Ovary (tissue), 9 donors: Measurements from ENCODE around the gene MAJIN. TPM values are rescaled to one million over a fixed set of nuclear protein-coding genes. Genes with fewer than 3 reads are reported as not detected.

Source experiments
- DNase-seq, 5 donors: peaks; one replicate each; pipeline ENCODE4 v3.0.0-alpha.2; 2019 to 2020
- H3K27ac ChIP-seq, 2 donors: fragments of 200-600 bp; one replicate each; pipeline versions ENCODE4 v1.5.1 to v1.8.0; 2019 to 2022
- H3K27me3 ChIP-seq: fragments of 200-600 bp; one replicate; pipeline ENCODE4 v1.8.0; 2022
- H3K36me3 ChIP-seq: fragments of 200-600 bp; sonication (generic); one replicate; pipeline ENCODE4 v1.5.1; 2019
- H3K4me1 ChIP-seq: one replicate; pipeline ENCODE4 v1.8.1; 2013; ENCODE audit warnings: mild to moderate bottlenecking, moderate library complexity; ENCODE audit not compliant: insufficient read depth
- H3K4me3 ChIP-seq: fragments of 200-600 bp; sonication (generic); one replicate; pipeline ENCODE4 v1.5.1; 2017
- H3K9me3 ChIP-seq, 2 donors: fragments of 200-600 bp in 1 of 2; sonication (generic) in 1 of 2; one replicate each; pipeline versions ENCODE4 v1.5.1 to v1.8.1; 2013 to 2019; ENCODE audit warnings: mild to moderate bottlenecking in 1 of 2, moderate library complexity in 1 of 2
- CTCF ChIP-seq, 3 donors: fragments of 450-650 bp in 2 of 3; fragments of 200-600 bp in 1 of 3; IDR thresholded peaks; one replicate each; pipeline versions ENCODE4 v1.5.1 to v1.8.0; 2016 to 2022; ENCODE audit warnings: antibody characterized with exemption in 3 of 3, mild to moderate bottlenecking in 1 of 3
- EP300 ChIP-seq: sonication (generic); formaldehyde crosslinking; IDR thresholded peaks from one replicate; pipeline ENCODE4 v1.6.1; 2017; ENCODE audit warnings: antibody characterized with exemption
- POLR2A ChIP-seq: fragments of 450-650 bp; IDR thresholded peaks from one replicate; pipeline ENCODE4 v1.6.1; 2017; ENCODE audit warnings: antibody characterized with exemption, mild to moderate bottlenecking, moderate library complexity
- WGBS, 3 donors: extraction: QIAGEN DNeasy Blood & Tissue Kit in 1 of 3; methylation state at CpG; one replicate each; pipeline versions ENCODE4 v1.1.5 to v1.1.7; 2013 to 2017; 5-methylcytosine and 5-hydroxymethylcytosine counted together
- intact Hi-C, 4 donors: fragments of 100-400 bp; cut with DNase I; formaldehyde crosslinking; loops; one replicate each; pipeline versions ENCODE4 v1.11.0 to v1.15.1; 2022 to 2023
- polyA plus RNA-seq, 2 donors: library from polyadenylated mRNA; stranded (reverse); fragments of 200-250 nt in 1 of 2; fragments of 350-450 nt in 1 of 2; fragmentation: Illumina TruSeq in 1 of 2; extraction: RNeasy Lipid Tissue Mini Kit (QIAGEN cat#74804) in 1 of 2; gene quantifications; one replicate each; pipeline ENCODE4 v1.2.3, GENCODE V29; 2013 to 2014
- total RNA-seq, 7 donors: library from RNA; depleted of rRNA in 2 of 7; stranded (reverse); fragments of >200 nt in 2 of 7; fragmentation: NEBNext Ultra II Directional in 3 of 7; extraction: Animal tissue kit (Norgen Biotek cat#: 25700) in 3 of 7; gene quantifications; one replicate each; pipeline versions ENCODE4 v1.1.0 to v1.2.4, GENCODE V29; 2016 to 2023
- donor health status: DM: no; HTN: no; CAD: no; lungs with moderate emphysema.
- donor health status: DM: no; HTN: no; CAD: no.
- donor health status: Bipolar disorder and iron deficiency.
- donor health status: DM: yes; HTN: yes; CAD: no.
- donor health status: DM: no; HTN: no; CAD: no.
- donor health status: DM: yes; HTN: yes; CAD: no.

Gene MAJIN
- total and polyA plus RNA-seq, 9 donors = 0.46 TPM; not detected in 8

- intact Hi-C loops = loop anchor here in 1 of 4 donors (10.0 kb wide), 1 partner anchor 204 kb away; the partner anchor contains the start of genes TM7SF2 and ZNHIT2
- H3K36me3 ChIP-seq = no peaks in the 10 kb centered on the region
Measured at GRCh38 chr11:64910451-64911093, 61.3 kb downstream of the MAJIN start.

GRCh38 chr11:64909653-64910343 lies 62.1 kb downstream of the MAJIN start:
- no peak overlapping the region for H3K4me3 ChIP-seq
- no peaks in the 10 kb centered on the region for H3K9me3 ChIP-seq
- TF ChIP-seq EP300 (no peak), CTCF (IDR thresholded peaks at IDR 0.05) (no peak)
- H3K27me3 ChIP-seq = no peaks in the 10 kb centered on the region
- H3K27ac ChIP-seq = no peak overlapping the region
- intact Hi-C loops = loop anchor here in 1 of 4 donors (10.0 kb wide), 1 partner anchor 205 kb away; the partner anchor contains the start of genes TM7SF2 and ZNHIT2
- H3K4me1 ChIP-seq = no peaks in the 10 kb centered on the region
- no peaks in the 10 kb centered on the region for H3K36me3 ChIP-seq
- 84 to 88% (median 85%) methylated on average over 32 to 39 of the region's 39 CpGs for WGBS, 3 donors
- DNase-seq = no peak

More at GRCh38 chr11:64910451-64911093, 61.3 kb downstream of the MAJIN start:
- no peaks in the 10 kb centered on the region for H3K4me1 ChIP-seq
- TF ChIP-seq EP300 = no peak
- TF ChIP-seq POLR2A = no peak
- no peak for TF ChIP-seq CTCF (IDR thresholded peaks at IDR 0.05)
- H3K9me3 ChIP-seq = no peaks in the 10 kb centered on the region
- H3K27me3 ChIP-seq = no peaks in the 10 kb centered on the region
- no peak for DNase-seq
- WGBS, 3 donors = 91 to 94% (median 92%) methylated on average over 22 to 27 of the region's 27 CpGs
- no peak overlapping the region for H3K4me3 ChIP-seq
- H3K27ac ChIP-seq = no peak overlapping the region

- TF ChIP-seq POLR2A = no peak
- TF ChIP-seq CTCF (IDR thresholded peaks at IDR 0.05) = no peak
- TF ChIP-seq EP300 = no peak
- H3K27me3 ChIP-seq = no peaks in the 10 kb centered on the region
- no peaks in the 10 kb centered on the region for H3K4me1 ChIP-seq
- no peaks in the 10 kb centered on the region for H3K9me3 ChIP-seq
- no peak for DNase-seq
- no peaks in the 10 kb centered on the region for H3K36me3 ChIP-seq
- no peak overlapping the region for H3K27ac ChIP-seq
- no peak overlapping the region for H3K4me3 ChIP-seq
- intact Hi-C loops = no loop called here
- WGBS, 3 donors = 84% methylated on average over 10 to 11 of the region's 11 CpGs
Measured at GRCh38 chr11:64908766-64909165, 63.1 kb downstream of the MAJIN start.

- intact Hi-C loops = no loop called here
- Histone ChIP-seq H3K36me3 (no peaks in the 10 kb centered on the region), H3K9me3 (no peaks in the 10 kb centered on the region), H3K27me3 (no peaks in the 10 kb centered on the region), H3K4me3 (no peak overlapping the region), H3K4me1 (no peaks in the 10 kb centered on the region), H3K27ac (no peak overlapping the region)
- 91 to 97% (median 93%) methylated on average over 13 of the region's 13 CpGs for WGBS, 3 donors
- no peak for DNase-seq
- no peak for TF ChIP-seq CTCF (IDR thresholded peaks at IDR 0.05)
- TF ChIP-seq EP300 = no peak
- TF ChIP-seq POLR2A = no peak
Measured at GRCh38 chr11:64906314-64906635, 65.6 kb downstream of the MAJIN start.
